NB4 (cell line): ENCODE results near the gene PIK3C2A.

Source experiments
- POLR2A ChIP-seq: IDR thresholded peaks from 2 replicates; pipeline ENCODE4 v1.6.1; 2011; ENCODE audit warnings: mild to moderate bottlenecking; ENCODE audit not compliant: insufficient read length; ENCODE audit errors: extremely low read depth
- TF ChIP-seq, protein P1 (sequence below): IDR thresholded peaks from one replicate; pipeline ENCODE4 v1.5.1; 2012; ENCODE audit warnings: low read depth, low read length

DNA sequence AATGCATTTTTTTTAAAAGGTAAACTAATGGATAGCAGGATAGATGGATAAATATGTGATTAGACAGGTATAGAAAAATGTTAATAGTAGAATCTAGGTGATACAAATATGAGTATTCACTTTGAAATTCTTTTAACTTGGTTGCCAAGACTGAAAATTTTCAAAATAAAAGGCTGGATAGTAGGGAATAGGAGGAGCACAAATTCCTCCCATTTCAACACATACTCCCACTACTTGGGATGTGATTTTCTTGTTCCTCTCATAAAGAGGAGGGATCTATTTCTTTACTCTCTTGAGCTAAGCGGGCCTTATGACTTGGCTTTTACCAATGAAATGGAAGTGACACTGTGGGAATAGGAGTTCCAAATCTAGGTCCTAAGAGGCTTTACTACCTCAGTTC lies 35.9 kb downstream of the PIK3C2A start:
- TF ChIP-seq, protein P1, sequence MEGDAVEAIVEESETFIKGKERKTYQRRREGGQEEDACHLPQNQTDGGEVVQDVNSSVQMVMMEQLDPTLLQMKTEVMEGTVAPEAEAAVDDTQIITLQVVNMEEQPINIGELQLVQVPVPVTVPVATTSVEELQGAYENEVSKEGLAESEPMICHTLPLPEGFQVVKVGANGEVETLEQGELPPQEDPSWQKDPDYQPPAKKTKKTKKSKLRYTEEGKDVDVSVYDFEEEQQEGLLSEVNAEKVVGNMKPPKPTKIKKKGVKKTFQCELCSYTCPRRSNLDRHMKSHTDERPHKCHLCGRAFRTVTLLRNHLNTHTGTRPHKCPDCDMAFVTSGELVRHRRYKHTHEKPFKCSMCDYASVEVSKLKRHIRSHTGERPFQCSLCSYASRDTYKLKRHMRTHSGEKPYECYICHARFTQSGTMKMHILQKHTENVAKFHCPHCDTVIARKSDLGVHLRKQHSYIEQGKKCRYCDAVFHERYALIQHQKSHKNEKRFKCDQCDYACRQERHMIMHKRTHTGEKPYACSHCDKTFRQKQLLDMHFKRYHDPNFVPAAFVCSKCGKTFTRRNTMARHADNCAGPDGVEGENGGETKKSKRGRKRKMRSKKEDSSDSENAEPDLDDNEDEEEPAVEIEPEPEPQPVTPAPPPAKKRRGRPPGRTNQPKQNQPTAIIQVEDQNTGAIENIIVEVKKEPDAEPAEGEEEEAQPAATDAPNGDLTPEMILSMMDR = no peak
- no peak for TF ChIP-seq POLR2A
